Medulla oblongata (tissue), 1 donor: ENCODE measurements around the gene TACC3.
"Not testable (repeated sequence)": the region's sequence is repeated elsewhere in the genome, so short reads cannot be mapped to it uniquely, and the experiment has no call there.

Experiments
- DNase-seq: peaks from one replicate; pipeline ENCODE4 v3.0.0-alpha.2; 2015; ENCODE audit errors: extremely low spot score

The TACC3 gene

DNA sequence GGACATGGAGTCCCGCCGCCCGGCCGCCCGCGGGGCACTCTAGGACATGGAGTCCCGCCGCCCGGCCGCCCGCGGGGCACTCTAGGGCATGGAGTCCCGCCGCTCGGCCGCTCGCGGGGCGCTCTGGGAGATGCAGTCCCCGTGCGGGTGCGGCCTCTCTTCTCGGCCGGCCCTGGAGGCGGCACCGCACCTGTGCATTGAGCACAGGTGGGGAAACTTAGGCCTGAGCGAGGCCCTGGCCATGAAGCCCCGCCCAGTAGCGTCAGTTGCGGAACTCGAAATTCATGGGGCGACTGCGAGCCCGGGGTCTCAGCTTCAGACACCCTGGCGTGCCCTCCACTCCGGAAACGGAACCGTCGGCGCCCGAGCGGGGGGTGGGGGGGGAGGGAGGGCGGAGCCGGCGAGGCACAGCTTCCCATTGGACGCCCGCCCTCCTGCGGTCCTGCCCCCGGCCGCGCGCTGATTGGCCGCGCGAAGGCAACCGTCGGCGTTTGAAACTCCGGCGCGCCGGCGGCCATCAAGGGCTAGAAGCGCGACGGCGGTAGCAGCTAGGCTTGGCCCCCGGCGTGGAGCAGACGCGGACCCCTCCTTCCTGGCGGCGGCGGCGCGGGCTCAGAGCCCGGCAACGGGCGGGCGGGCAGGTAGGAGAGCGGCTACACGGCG lies at the start of gene TACC3, which contains the start of gene TMEM129:
TACC3 (plus strand) TSS at position 519 of the 663 bp plus-strand sequence. CDS start 1,901 bp downstream, outside the sequence.
TMEM129 (minus strand) TSS at position 321 of the 663 bp plus-strand sequence. CDS start 486 bp downstream, outside the sequence.
- peak; percentile 96 for DNase-seq

GRCh38 chr4:1673671-1674070 lies 47.6 kb upstream of the TACC3 start:
- DNase-seq: no peak

- peak; percentile 79 for DNase-seq
These were observed 46.6 kb upstream of the TACC3 start for GRCh38 chr4:1674682-1675081.

DNA sequence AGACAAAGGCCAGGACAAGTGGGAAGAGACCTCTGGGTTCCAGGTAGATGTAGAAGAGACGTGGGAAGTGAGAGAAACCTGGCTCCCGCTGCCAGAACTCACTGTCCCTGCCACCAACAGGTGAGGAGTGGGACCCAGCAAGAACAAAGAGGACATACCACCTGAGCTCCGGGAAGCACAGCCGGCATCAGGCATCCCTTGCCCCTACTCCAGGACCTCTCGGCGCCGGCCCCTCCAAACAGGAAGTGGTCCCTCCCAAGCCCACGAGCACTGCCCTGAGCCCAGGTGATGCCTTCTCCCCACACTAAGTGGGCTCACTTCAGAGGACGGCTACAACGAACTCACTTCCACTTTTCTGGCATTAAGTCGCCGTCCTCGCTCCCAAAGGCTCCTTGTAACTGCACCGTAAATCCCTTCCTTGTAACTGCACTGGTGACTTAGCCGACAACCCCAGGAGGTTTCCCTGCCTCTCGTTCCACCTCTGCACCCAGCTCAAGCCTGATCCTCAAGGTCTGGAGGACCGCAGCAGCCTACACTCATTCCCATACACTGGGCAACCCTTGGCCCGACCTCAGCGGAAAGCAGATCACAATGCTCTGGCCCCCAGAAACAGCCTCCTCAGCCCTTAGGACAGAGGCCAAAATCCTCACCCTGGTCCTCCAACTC lies 46.1 kb upstream of the TACC3 start:
- no peak for DNase-seq

DNA sequence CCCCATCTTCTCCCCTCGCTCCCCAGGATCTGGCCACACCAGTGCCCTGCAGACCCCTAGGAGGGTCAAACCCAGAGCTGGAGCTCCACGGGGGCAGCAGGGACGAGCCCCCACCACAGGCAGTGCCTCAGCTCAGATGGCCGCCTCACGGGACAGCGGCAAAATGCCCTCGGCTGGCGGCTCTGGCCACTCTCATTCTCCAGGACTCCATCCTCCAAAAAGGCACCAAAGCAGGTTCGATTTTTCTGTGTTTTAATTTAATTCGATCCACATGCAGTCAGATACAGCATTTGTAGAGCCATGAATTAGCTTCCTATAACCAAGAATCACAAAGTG lies 45.6 kb upstream of the TACC3 start:
- no peak for DNase-seq

DNA sequence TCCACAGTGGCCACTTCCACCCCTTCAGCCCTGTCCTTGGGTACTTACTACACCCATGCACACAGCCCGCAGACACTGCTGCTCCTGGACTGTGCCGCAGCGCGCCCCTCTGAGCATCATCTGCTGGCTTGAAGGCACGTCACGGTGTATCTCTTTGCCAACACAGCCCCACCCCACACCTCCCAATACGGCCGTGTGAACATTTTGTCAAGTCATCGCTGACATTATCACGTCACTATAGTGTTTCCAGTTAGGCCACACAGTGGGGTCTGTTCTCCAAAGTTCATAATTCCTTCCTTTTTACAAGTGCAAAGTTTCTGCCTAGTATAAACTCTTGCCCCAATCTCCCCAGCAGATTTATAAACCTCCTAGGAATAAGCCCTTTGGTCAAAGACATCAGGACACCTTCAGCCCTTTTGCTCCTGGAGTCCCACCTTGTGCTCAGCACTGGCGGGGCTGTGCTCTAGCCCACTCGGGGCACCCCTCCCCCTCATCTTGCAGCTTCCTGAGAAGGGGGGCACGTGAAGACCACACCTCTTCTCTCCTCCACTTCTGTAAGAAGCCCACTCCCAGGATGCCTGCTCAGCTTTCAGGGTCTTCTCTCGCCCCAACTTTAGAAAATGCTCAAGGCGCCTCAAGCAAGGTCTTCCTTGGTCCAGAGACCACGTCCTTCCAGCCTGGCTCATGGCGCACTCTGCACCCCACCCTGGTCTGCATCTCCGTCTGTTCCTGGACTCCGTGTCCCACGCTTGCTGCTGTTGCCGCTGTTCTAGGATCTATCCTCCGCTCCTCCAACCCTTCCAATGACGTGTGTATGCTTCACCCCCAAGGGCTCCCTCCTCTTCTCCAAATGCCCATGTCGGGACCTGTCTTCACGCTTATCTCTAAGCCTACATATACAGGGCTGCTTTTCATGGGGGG lies 44.5 kb upstream of the TACC3 start:
- DNase-seq: no peak

DNA sequence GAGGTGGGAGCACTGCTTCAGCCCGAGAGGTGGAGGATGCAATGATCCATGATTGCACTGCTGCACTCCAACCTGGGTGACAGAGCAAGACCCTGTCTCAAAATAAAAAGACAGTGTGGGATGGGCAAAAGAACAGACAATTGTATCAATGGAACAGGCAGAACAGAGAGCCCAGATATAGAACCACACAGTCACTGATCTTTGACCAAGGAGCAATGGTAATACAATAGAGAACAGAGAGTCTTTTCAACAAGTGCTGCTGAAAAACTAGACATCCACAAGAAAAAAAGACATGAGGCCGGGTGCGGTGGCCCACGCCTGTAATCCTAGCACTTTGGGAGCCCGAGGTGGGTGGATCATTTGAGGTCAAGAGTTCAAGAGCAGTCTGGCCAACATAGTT lies 43.1 kb upstream of the TACC3 start:
- DNase-seq: no peak

DNA sequence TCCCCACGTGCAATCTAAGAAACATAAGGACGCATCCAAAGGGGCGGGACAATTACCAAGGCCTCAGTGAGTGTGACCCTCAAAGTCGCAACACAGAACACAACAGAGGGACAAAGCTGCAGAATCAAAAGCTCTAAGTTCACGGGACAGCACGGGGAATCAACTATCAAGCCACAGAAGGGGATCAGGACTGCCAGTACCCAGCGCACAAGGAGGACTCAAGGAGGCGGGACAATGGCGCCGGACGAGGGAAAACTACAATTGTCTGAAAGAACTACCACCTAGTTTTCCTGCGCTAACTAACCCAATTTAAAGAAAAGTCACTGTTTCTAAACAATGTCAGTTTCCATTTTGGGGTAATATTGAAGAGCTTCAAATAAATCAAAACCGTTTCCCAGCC lies 38.5 kb upstream of the TACC3 start:
- no peak for DNase-seq

- DNase-seq: peak; percentile 48
These were observed 38.0 kb upstream of the TACC3 start for GRCh38 chr4:1683261-1683735.

- DNase-seq: peak; percentile 85
These were observed 37.4 kb upstream of the TACC3 start, which contains the start of gene FAM53A for GRCh38 chr4:1683736-1684505. FAM53A (minus strand) TSS chr4:1684313; CDS start chr4:1668741, 15,572 bp downstream.

DNA sequence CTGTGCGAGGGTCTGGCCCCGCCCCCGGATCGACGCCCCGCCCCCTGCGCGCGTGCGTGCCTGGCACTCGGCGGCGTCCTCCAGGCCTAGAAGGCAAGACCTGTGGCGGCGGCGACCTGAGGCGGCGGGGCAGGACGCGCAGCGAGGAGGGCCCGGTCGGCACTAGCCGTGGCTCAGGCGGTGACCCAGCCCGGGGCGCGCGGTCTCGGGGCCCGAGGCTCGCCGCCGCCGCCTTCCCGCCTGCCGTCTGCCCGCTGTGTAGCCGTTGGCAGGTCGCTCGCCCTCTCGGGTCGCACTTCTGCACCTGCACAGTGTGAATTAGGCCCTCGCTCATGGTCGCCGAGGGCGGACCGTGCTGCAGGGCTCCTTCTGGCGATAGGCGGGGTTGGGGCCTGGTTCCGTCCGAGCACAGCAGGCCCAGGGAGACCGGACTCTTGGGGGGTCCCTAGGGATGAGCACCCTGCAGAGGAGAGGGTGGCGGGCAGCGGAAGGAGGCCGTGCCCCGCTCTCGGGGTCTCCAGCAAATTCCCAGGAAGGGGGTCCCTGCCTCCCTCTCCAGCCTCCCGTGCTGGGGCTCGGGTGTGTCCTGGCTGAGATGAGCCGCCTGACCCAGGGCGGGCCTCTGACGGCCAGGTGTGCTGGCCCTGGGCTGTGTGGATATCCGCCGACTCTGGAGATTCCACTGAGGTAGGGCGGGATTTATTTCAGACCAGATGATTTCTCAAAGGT lies 36.7 kb upstream of the TACC3 start:
- no peak for DNase-seq

DNA sequence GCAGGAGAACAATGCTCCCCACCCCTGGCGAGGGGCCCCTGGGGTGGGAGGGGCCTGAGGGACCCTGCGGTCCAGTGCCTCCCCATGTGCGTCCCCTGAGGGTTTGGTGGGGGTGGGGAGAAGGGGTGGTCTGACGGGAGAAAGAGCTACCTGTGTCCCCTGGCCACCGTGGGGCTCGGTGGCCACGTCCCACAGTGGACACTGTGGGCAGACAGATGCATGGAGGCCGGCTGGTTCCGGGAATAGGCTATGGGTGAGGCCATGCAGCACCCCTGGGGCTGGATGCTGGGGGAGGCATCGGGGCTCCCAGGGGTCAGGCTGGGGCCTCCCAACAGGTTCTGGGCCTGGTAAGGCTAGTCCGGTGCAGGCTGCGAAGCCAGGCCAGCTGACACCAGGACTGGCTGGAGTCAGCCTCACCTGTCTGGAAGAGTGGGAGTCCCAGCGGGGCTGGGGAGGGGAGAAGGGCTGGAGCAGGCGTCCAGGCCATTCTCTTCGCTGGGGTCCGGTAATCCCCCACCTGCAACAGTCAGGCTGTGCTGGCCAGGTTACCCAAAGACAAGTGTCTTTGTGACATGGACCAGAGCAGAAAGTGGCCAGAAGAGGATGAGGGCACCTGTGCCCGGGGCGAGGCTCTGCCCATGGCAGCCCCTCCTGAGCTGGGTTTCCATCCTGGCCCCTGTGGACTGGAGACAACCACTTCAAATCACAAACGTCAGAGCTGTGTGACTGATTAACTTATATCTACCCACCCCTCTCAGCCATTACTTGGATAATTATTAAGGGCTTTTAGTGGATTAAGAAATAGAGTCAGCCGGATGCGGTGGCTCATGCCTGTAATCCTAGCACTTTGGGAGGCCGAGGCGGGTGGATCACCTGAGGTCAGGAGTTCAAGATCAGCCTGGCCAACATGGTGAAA lies 35.8 kb upstream of the TACC3 start:
- no peak for DNase-seq

DNA sequence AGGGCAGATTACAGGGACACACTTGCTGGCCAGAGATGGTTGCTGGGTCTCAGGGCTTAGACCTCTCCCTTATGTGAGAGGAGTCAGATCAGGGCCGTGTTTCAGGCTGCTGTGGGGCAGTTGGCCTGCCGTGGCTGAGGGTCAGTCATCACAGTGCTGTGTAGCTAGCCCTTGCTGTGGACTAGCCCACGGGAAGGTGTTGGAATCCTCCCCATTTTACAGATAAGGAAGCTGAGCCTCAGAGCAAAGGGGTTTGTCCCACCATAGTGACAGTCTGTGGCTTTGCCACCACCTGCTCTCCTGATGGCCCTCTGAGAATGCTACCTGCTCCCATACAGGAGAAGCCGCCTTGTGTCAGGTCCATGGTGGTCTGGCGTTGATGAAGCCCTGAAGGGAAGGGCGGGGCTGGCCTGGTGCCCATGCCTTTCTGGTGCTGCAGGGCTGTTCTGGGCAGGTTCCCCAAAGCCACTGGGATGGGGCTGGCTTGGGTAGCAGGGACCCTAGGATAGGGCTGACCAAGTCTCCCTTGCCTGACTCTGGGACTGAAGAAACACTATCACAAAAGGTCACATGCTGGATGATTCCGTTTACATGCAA lies 34.8 kb upstream of the TACC3 start:
- DNase-seq: no peak

DNA sequence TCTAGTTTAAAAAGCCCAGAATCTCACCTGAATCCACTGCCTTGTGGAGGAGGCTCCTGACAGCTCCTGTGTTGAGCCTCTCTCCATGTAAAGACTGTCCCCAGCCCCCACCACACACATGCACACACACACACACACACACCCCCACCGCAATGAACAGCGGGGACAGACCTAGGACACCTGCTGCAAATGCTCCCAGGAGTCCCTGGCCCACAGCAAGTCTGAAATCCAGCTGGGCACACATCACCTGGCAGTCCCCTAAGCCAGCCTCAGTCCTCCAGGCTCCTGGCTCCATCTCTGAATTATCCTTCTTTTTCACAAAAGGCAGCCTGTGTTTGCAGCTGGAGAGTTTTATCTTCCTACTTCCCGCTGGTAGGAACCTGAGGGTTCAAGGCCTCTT lies 30.6 kb upstream of the TACC3 start:
- no peak for DNase-seq

DNA sequence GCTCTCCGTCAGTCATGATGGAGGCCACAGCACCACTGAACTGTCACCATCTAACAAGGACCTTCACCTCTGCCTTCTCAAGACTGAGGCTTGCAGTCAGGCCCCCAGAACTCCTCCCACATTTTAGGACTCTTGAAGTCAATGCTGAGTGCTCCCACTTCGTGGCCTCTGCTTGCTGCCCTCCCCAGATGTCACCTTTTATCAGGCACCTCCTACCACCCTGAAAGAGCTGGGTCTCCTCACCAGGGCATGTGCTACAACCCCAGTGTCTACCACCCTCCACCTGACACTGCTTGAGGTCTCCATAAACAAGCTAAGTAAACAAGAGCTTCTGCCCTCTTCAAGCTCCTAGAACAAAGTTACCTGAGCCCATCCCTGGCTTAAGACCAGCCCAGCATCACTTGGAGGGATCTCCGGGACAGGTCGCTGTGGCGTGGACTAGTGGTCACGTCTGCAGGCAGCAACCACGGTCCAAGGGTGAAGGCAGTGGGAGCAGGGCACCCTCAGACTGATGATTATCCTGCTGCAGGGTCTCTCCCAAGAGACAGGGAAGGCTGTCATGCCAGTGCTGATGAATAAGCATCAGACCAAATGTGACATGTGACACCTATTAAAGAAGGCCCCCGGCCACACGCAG lies 29.5 kb upstream of the TACC3 start:
- DNase-seq: no peak

DNA sequence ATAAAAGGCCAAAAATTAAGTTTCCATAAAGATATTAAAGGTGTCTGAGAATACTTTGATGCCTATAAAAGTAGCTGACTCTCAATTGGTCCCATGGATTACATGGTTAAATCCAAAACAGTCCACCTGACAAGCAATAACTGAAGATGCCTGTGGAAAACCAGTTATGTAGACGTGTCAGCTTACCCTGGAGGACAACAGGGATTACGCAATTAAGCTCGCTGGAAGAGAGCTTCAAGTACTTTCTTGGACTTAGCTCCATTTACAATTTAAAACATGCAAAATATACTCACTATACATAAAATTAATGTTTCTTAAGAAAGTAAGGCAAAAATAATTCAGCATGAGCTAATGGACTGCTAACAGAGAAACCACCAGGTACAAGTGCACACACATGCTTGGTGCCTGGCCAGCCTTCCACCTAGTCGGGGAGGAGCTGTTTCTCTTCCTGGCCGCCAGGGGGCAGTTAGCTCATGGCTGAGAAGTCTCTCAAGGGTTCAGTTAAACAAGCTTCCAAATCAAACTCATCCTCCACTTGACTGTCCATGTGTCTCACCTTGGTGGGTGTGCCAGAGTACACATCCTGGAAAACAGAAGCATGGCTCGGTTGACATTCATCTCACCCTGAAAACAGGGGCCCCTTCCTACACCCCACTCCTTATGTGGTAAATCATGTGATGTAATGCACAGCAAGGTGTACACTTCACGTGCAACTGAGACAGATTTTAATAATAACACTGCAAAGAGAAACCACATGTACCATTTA lies 28.0 kb upstream of the TACC3 start:
- DNase-seq: peak; percentile 78

DNA sequence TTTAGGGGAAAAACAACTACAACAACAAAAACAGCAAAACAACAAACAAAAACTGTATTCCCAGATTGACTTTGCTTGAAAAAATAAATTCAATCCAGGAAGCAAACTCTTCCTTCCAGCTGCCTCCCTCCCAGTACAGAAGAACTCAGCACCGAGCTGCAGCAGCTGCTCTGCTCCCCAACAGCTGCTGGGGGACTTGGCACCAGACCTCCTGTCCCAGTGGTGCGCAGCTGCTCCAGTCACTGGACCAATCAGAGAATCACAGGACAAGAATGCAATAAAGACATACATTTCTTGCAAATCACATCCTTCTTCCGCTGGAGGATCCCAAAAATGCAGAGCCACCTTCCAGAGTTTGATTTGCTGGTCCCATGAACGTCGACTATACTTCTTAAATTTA lies 25.4 kb upstream of the TACC3 start:
- DNase-seq: no peak

DNA sequence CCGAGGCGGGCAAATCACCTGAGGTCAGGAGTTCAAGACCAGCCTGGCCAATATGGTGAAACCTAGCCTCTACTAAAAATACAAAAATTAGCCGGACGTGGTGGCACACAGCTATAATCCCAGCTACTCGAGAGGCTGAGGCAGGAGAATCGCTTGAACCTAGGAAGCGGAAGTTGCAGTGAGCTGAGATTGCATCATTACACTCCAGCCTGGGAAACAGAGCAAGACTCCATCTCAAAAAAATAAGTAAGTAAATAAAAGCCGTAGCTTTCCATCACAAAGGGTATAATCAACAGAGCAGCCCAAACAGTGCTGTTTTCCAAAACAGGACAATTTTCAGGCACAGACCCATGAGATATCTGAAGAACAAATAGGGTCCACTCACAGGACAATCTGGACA lies 19.6 kb upstream of the TACC3 start:
- DNase-seq: not testable (repeated sequence)
